PC-9 (cell line): Measurements from ENCODE around the gene MBNL2. TPM values are rescaled to one million over a fixed set of nuclear protein-coding genes. Genes with fewer than 3 reads are reported as not detected.

Experiments
- BruUV-seq: library from RNA; stranded (reverse); fragments of 400-500 nt; replicated peaks from 2 replicates; lab custom pipeline; 2021; lab: Mats Ljungman, UMichigan
- CTCF ChIA-PET: fragments of 300-600 bp; sonication (Branson Sonifier 250); formaldehyde crosslinking; loops from one replicate; lab custom pipeline; 2022; ENCODE audit warnings: antibody characterized with exemption; lab: Charles Lee
- POLR2A ChIA-PET: fragments of 300-600 bp; sonication (Branson Sonifier 250); formaldehyde crosslinking; loops from one replicate; lab custom pipeline; 2022; ENCODE audit warnings: antibody characterized with exemption; ENCODE audit not compliant: unreplicated experiment; lab: Charles Lee
- DNase-seq, 2 experiments: peaks; one replicate each; pipeline versions ENCODE4 v3.0.0 to v3.0.0-alpha.2; 2015 to 2022; ENCODE audit warnings: mixed read lengths in 1 of 2
- H2AFZ ChIP-seq: fragments of 200-600 bp; sonication (generic); 2 replicates; pipeline ENCODE4 v1.8.1; 2017; ENCODE audit warnings: antibody characterized with exemption
- H3F3A ChIP-seq: fragments of 200-600 bp; sonication (generic); 2 replicates; pipeline ENCODE4 v1.8.1; 2017; ENCODE audit warnings: antibody characterized with exemption, mild to moderate bottlenecking, low read depth; ENCODE audit not compliant: insufficient read depth
- H3K27ac ChIP-seq: fragments of 200-600 bp; sonication (generic); 2 replicates; pipeline ENCODE4 v1.6.1; 2016; ENCODE audit warnings: mixed run types
- H3K27me3 ChIP-seq: fragments of 200-600 bp; sonication (generic); 2 replicates; pipeline ENCODE4 v1.6.1; 2016; ENCODE audit warnings: low read depth, mixed run types; ENCODE audit not compliant: insufficient read depth
- H3K36me3 ChIP-seq: fragments of 200-600 bp; sonication (generic); 2 replicates; pipeline ENCODE4 v1.6.1; 2016; ENCODE audit warnings: low read depth, mixed run types
- H3K4me1 ChIP-seq: fragments of 200-600 bp; sonication (generic); replicated peaks from 2 replicates; pipeline ENCODE4 v1.6.1; 2016; ENCODE audit warnings: mixed run types; ENCODE audit not compliant: insufficient read depth
- H3K4me2 ChIP-seq: fragments of 200-600 bp; sonication (generic); 2 replicates; pipeline ENCODE4 v1.6.1; 2017; ENCODE audit warnings: mixed run types
- H3K4me3 ChIP-seq: fragments of 200-600 bp; sonication (generic); 2 replicates; pipeline ENCODE4 v1.6.1; 2016; ENCODE audit warnings: mixed run types
- H3K79me2 ChIP-seq: fragments of 200-600 bp; sonication (generic); 2 replicates; pipeline ENCODE4 v1.6.1; 2017; ENCODE audit warnings: low read depth, mixed run types
- H3K9me2 ChIP-seq: fragments of 200-600 bp; sonication (generic); 2 replicates; pipeline ENCODE4 v1.8.1; 2017; ENCODE audit warnings: mild to moderate bottlenecking; ENCODE audit not compliant: insufficient read depth
- H3K9me3 ChIP-seq: fragments of 200-600 bp; sonication (generic); 2 replicates; pipeline ENCODE4 v1.8.1; 2016; ENCODE audit warnings: low read depth; ENCODE audit not compliant: insufficient read depth
- H4K20me1 ChIP-seq: fragments of 200-600 bp; sonication (generic); 2 replicates; pipeline ENCODE4 v1.8.1; 2017; ENCODE audit not compliant: insufficient read depth
- EZH2 ChIP-seq: fragments of 200-600 bp; sonication (generic); IDR thresholded peaks from 2 replicates; pipeline ENCODE4 v1.8.0; 2017; ENCODE audit warnings: antibody characterized with exemption, low read depth
- intact Hi-C: fragments of 100-400 bp; cut with micrococcal nuclease; formaldehyde crosslinking; loops from one replicate; pipeline ENCODE4 v1.10.0; 2022; ENCODE audit not compliant: unreplicated experiment
- total RNA-seq: library from RNA; stranded (reverse); gene quantifications from 2 replicates; pipeline ENCODE4 v1.2.3, GENCODE V29; 2021
- TF ChIP-seq, protein P1 (sequence below): fragments of 200-600 bp; sonication (generic); conservative IDR thresholded peaks from 2 replicates; pipeline ENCODE4 v1.6.1; 2017; ENCODE audit warnings: mixed run types, antibody characterized with exemption, mild to moderate bottlenecking, moderate library complexity

Gene MBNL2
- total RNA-seq, 1 experiment from 2014 or later = 91.3 TPM

GRCh38 chr13:97324115-97324514 lies 102.0 kb downstream of the MBNL2 start:
- POLR2A ChIA-PET = no interaction called here
- H3K79me2 ChIP-seq = peaks cover 92% of the 10 kb centered on the region
- H3K4me2 ChIP-seq = no peak overlapping the region
- peaks cover 95% of the 10 kb centered on the region for H4K20me1 ChIP-seq
- H3K4me1 ChIP-seq = no peaks in the 10 kb centered on the region
- H2AFZ ChIP-seq = no peak overlapping the region
- CTCF ChIA-PET = no interaction called here
- no TSS peak for BruUV-seq
- H3K9me2 ChIP-seq = no peaks in the 10 kb centered on the region
- H3F3A ChIP-seq = peaks cover 52% of the 10 kb centered on the region
- no peak overlapping the region for H3K27ac ChIP-seq
- intact Hi-C loops = no loop called here
- H3K4me3 ChIP-seq = no peak overlapping the region
- no peak for TF ChIP-seq EZH2
- TF ChIP-seq, protein P1, sequence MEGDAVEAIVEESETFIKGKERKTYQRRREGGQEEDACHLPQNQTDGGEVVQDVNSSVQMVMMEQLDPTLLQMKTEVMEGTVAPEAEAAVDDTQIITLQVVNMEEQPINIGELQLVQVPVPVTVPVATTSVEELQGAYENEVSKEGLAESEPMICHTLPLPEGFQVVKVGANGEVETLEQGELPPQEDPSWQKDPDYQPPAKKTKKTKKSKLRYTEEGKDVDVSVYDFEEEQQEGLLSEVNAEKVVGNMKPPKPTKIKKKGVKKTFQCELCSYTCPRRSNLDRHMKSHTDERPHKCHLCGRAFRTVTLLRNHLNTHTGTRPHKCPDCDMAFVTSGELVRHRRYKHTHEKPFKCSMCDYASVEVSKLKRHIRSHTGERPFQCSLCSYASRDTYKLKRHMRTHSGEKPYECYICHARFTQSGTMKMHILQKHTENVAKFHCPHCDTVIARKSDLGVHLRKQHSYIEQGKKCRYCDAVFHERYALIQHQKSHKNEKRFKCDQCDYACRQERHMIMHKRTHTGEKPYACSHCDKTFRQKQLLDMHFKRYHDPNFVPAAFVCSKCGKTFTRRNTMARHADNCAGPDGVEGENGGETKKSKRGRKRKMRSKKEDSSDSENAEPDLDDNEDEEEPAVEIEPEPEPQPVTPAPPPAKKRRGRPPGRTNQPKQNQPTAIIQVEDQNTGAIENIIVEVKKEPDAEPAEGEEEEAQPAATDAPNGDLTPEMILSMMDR = no peak
- H3K36me3 ChIP-seq = peaks cover 31% of the 10 kb centered on the region
- no peaks in the 10 kb centered on the region for H3K27me3 ChIP-seq
- DNase-seq = no peak
- no peaks in the 10 kb centered on the region for H3K9me3 ChIP-seq

- DNase-seq = no peak
- H3K4me2 ChIP-seq = no peak overlapping the region
- no peaks in the 10 kb centered on the region for H3K9me2 ChIP-seq
- TF ChIP-seq EZH2 = no peak
- TF ChIP-seq, protein P1 = no peak
- H3K79me2 ChIP-seq = peaks cover 90% of the 10 kb centered on the region
- CTCF ChIA-PET = no interaction called here
- H3K4me3 ChIP-seq = no peak overlapping the region
- H3F3A ChIP-seq = peaks cover 59% of the 10 kb centered on the region
- 0 out of 2 replicates have a peak overlapping the region, but pooled peaks have one; percentile 10 for H3K27ac ChIP-seq
- BruUV-seq = no TSS peak
- POLR2A ChIA-PET = interaction anchor here (0.6 kb wide), 1 partner anchor 40 kb away, joined by 3 read pairs; no protein-coding TSS in a partner anchor
- peaks cover 90% of the 10 kb centered on the region for H4K20me1 ChIP-seq
- H3K36me3 ChIP-seq = peaks cover 41% of the 10 kb centered on the region
- no peaks in the 10 kb centered on the region for H3K27me3 ChIP-seq
- H3K9me3 ChIP-seq = no peaks in the 10 kb centered on the region
- H3K4me1 ChIP-seq = no peaks in the 10 kb centered on the region
- H2AFZ ChIP-seq = no peak overlapping the region
- intact Hi-C loops = no loop called here
Measured at GRCh38 chr13:97325738-97326137, 103.6 kb downstream of the MBNL2 start.

DNA sequence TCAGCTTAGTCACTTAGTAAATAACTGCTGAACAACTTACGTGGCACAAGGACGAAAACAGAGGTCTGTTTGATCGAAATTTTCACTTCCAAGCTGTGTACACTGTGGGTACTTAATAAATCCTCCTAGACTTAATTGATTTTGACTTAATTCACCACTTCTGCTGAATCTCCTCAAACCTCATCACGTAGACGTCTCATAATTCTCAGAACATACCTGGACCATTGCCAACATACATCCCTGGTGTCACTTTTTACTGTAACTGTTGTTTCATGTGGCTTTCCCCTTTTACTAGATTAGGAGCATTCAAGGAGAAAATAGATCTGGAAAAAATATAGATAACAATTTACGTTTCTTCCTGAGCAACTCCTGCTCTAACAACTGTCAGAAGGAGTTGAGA lies 105.0 kb downstream of the MBNL2 start:
- BruUV-seq = no TSS peak
- H3K4me1 ChIP-seq = no peaks in the 10 kb centered on the region

More for the DNA sequence above, 105.0 kb downstream of the MBNL2 start:
- H3K27ac ChIP-seq = no peak overlapping the region
- intact Hi-C loops = no loop called here
- POLR2A ChIA-PET = no interaction called here
- H3K9me3 ChIP-seq = no peaks in the 10 kb centered on the region
- CTCF ChIA-PET = no interaction called here
- H3K4me2 ChIP-seq = no peak overlapping the region
- H3K27me3 ChIP-seq = no peaks in the 10 kb centered on the region
- peaks cover 52% of the 10 kb centered on the region for H3K36me3 ChIP-seq
- H3K79me2 ChIP-seq = peaks cover 90% of the 10 kb centered on the region
- peaks cover 88% of the 10 kb centered on the region for H4K20me1 ChIP-seq
- H3K4me3 ChIP-seq = no peak overlapping the region
- TF ChIP-seq, protein P1 = no peak
- no peak for TF ChIP-seq EZH2
- DNase-seq = no peak
- H3F3A ChIP-seq = peaks cover 62% of the 10 kb centered on the region
- no peak overlapping the region for H2AFZ ChIP-seq
- H3K9me2 ChIP-seq = no peaks in the 10 kb centered on the region
